Limb (tissue), 2 donors: ENCODE results near the gene FBXO3.
"Not testable (repeated sequence)": the region's sequence is repeated elsewhere in the genome, so short reads cannot be mapped to it uniquely, and the experiment has no call there.

Source experiments
- DNase-seq, 2 donors: peaks; one replicate each; pipeline ENCODE4 v3.0.0-alpha.2; 2016; ENCODE audit errors: extremely low spot score in 2 of 2

FBXO3 gene

GRCh38 chr11:33773987-33774735 is at the start of gene FBXO3:
TSS of gene FBXO3 (minus strand) at chr11:33774520. CDS start at chr11:33774497, 23 bp downstream.
- DNase-seq, result peak; percentile 82 to 94

- DNase-seq, result not testable (repeated sequence)
Measured at GRCh38 chr11:33822981-33823380, 48.7 kb upstream of the FBXO3 start.

GRCh38 chr11:33819278-33820035 is 45.1 kb upstream of the FBXO3 start:
- DNase-seq, result no peak

- DNase-seq, result peak; percentile 76 to 92
Measured at GRCh38 chr11:33808228-33808828, 34.0 kb upstream of the FBXO3 start.

- no peak for DNase-seq
Measured at GRCh38 chr11:33804471-33804870, 30.2 kb upstream of the FBXO3 start.

- peak; percentile 71 to 74 for DNase-seq
Measured at GRCh38 chr11:33802194-33802950, 28.1 kb upstream of the FBXO3 start.

GRCh38 chr11:33801821-33802193 is 27.5 kb upstream of the FBXO3 start:
- no peak for DNase-seq

GRCh38 chr11:33797879-33798278 is 23.6 kb upstream of the FBXO3 start:
- no peak for DNase-seq

GRCh38 chr11:33790040-33790439 is 15.7 kb upstream of the FBXO3 start:
- DNase-seq, result no peak

- not testable (repeated sequence) for DNase-seq
Measured at GRCh38 chr11:33788095-33788494, 13.8 kb upstream of the FBXO3 start.

GRCh38 chr11:33787076-33787475 is 12.8 kb upstream of the FBXO3 start:
- no peak for DNase-seq

GRCh38 chr11:33785609-33786008 is 11.3 kb upstream of the FBXO3 start:
- DNase-seq, result no peak

GRCh38 chr11:33779849-33780528 is 5.7 kb upstream of the FBXO3 start:
- DNase-seq, result peak in 1 of 2 donors; percentile 32

- peak; percentile 58 to 67 for DNase-seq
Measured at GRCh38 chr11:33778675-33779074, 4.4 kb upstream of the FBXO3 start.

GRCh38 chr11:33777906-33778305 is 3.6 kb upstream of the FBXO3 start:
- DNase-seq, result no peak

- DNase-seq, result no peak
Measured at GRCh38 chr11:33775832-33776470, 1.6 kb upstream of the FBXO3 start.

- DNase-seq, result no peak
Measured at GRCh38 chr11:33775467-33775807, 1.1 kb upstream of the FBXO3 start.

GRCh38 chr11:33774736-33775466 is 581 bp upstream of the FBXO3 start:
- DNase-seq, result no peak

- no peak for DNase-seq
Measured at GRCh38 chr11:33773404-33773986, 825 bp downstream of the FBXO3 start.

GRCh38 chr11:33772870-33773269 is 1.4 kb downstream of the FBXO3 start:
- DNase-seq, result no peak
